K562 (cell line): ENCODE data around the gene PURA. TPM values are rescaled to one million over a fixed set of nuclear protein-coding genes. Genes with fewer than 3 reads are reported as not detected.
A peak's percentile ranks its signal among the peaks of the same experiment; 100 is the strongest.

Source experiments
- DACH1 ChIP-seq: fragments of 450-650 bp; IDR thresholded peaks from 2 replicates; pipeline ENCODE4 v1.6.1; 2018; ENCODE audit not compliant: partially characterized antibody
- DNMT1 ChIP-seq: fragments of 450-650 bp; IDR thresholded peaks from 2 replicates; pipeline ENCODE4 v1.6.1; 2016; ENCODE audit warnings: antibody characterized with exemption, mild to moderate bottlenecking
- GATA2 ChIP-seq: sonication (generic); formaldehyde crosslinking; IDR thresholded peaks from 2 replicates; pipeline ENCODE4 v1.4.0; 2020; ENCODE audit warnings: mild to moderate bottlenecking, missing genetic modification reagents
- HNRNPUL1 ChIP-seq: fragments of 200-400 bp; formaldehyde crosslinking; IDR thresholded peaks from 2 replicates; pipeline ENCODE4 v1.6.1; 2017; ENCODE audit warnings: low read length
- ILK ChIP-seq: fragments of 450-650 bp; IDR thresholded peaks from 2 replicates; pipeline ENCODE4 v1.6.1; 2016; ENCODE audit warnings: missing genetic modification characterization, low read depth, mild to moderate bottlenecking, missing compliant biosample characterization, moderate library complexity, borderline replicate concordance
- MCM7 ChIP-seq, 2 experiments: fragments of 450-650 bp; IDR thresholded peaks; 2 replicates each; pipeline ENCODE4 v1.6.1; 2016 to 2018
- PCBP1 ChIP-seq: fragments of 200-400 bp; formaldehyde crosslinking; IDR thresholded peaks from 2 replicates; pipeline ENCODE4 v1.6.1; 2018; ENCODE audit warnings: mild to moderate bottlenecking, low read depth, low read length; ENCODE audit not compliant: poor library complexity, severe bottlenecking
- PRDM10 ChIP-seq: fragments of 450-650 bp; IDR thresholded peaks from 2 replicates; pipeline ENCODE4 v1.6.1; 2018; ENCODE audit not compliant: partially characterized antibody
- SIRT6 ChIP-seq: IDR thresholded peaks from one replicate; pipeline ENCODE4 v1.6.1; 2012; ENCODE audit warnings: low read depth, mild to moderate bottlenecking, control low read depth, inconsistent platforms, low read length, moderate library complexity
- SMC3 ChIP-seq: conservative IDR thresholded peaks from 2 replicates; pipeline ENCODE4 v1.6.1; 2011; ENCODE audit warnings: low read depth, low read length, improper control_type of control experiment; ENCODE audit not compliant: insufficient read depth
- SREBF2 ChIP-seq: sonication (generic); formaldehyde crosslinking; IDR thresholded peaks from 2 replicates; pipeline ENCODE4 v1.4.0; 2020; ENCODE audit warnings: mild to moderate bottlenecking, missing genetic modification reagents
- STAT5A ChIP-seq: IDR thresholded peaks from 2 replicates; pipeline ENCODE4 v1.6.1; 2012; ENCODE audit warnings: low read length, inconsistent platforms, borderline replicate concordance
- ZKSCAN1 ChIP-seq: fragments of 150-350 bp; IDR thresholded peaks from 2 replicates; pipeline ENCODE4 v1.6.1; 2016; ENCODE audit warnings: low read depth, low read length
- ZNF407 ChIP-seq: fragments of 450-650 bp; IDR thresholded peaks from 2 replicates; pipeline ENCODE4 v1.6.1; 2016; ENCODE audit warnings: low read depth
- polyA plus RNA-seq, 8 experiments: library from polyadenylated mRNA; depleted of rRNA in 4 of 8; stranded (reverse) in 5 of 8; unstranded in 3 of 8; fragments of >200 nt; fragmentation: Nextera tagmentation in 2 of 8; fragmentation: Illumina TruSeq in 1 of 8; extraction: Ambion mirVana in 2 of 8; extraction: Trizol in 1 of 8; gene quantifications; 2 replicates each; pipeline versions ENCODE4 v1.2.1 to v1.2.3, GENCODE V29; 2011 to 2014; ENCODE audit warnings: inconsistent platforms in 1 of 8, missing spikeins in 1 of 8
- total RNA-seq, 7 experiments: library from RNA; depleted of rRNA in 6 of 7; stranded (reverse); fragments of >200 nt in 6 of 7; fragmentation: Illumina TruSeq in 2 of 7; extraction: Trizol in 2 of 7; gene quantifications; 2 replicates each; pipeline versions ENCODE4 v1.2.1 to v1.2.3, GENCODE V29; 2011 to 2021; ENCODE audit warnings: low replicate concordance in 1 of 7

PURA gene
- total and polyA plus RNA-seq, 9 of the 15 experiments (the other 6 are each of a cell fraction or from before 2014, with no cell fraction given), result 3.2 to 11.1 (median 5.4) TPM

GRCh38 chr5:140107312-140108092 lies 6.4 kb upstream of the PURA start (continued):
- TF ChIP-seq ZNF407 (peak; percentile 11; the same call in 1 of the 2 replicates), MCM7 (IDR thresholded peaks at IDR 0.05) (no peak), ILK (no peak), SMC3 (no peak), HNRNPUL1 (no peak), DNMT1 (no peak), ZKSCAN1 (no peak), GATA2 (no peak), STAT5A (no peak), DACH1 (no peak), SREBF2 (no peak), PRDM10 (peak; percentile 42), PCBP1 (no peak), SIRT6 (no peak)
